OCI-LY1 (cell line): Measurements from ENCODE around the gene CCDC47.

Source experiments
- EZH2 ChIP-seq: fragments of 200-600 bp; sonication (generic), shearing (Covaris generic); IDR thresholded peaks from 2 replicates; pipeline ENCODE4 v1.8.0; 2017; ENCODE audit warnings: borderline replicate concordance, mixed run types, mild to moderate bottlenecking, antibody characterized with exemption, low read length, moderate library complexity, mixed read lengths
- TF ChIP-seq, protein P1 (sequence below): fragments of 200-600 bp; sonication (generic), shearing (Covaris generic); IDR thresholded peaks from 2 replicates; pipeline ENCODE4 v1.5.1; 2017; ENCODE audit warnings: mild to moderate bottlenecking, antibody characterized with exemption, low read length, moderate library complexity, mixed read lengths

- no peak for TF ChIP-seq EZH2
- TF ChIP-seq, protein P1, sequence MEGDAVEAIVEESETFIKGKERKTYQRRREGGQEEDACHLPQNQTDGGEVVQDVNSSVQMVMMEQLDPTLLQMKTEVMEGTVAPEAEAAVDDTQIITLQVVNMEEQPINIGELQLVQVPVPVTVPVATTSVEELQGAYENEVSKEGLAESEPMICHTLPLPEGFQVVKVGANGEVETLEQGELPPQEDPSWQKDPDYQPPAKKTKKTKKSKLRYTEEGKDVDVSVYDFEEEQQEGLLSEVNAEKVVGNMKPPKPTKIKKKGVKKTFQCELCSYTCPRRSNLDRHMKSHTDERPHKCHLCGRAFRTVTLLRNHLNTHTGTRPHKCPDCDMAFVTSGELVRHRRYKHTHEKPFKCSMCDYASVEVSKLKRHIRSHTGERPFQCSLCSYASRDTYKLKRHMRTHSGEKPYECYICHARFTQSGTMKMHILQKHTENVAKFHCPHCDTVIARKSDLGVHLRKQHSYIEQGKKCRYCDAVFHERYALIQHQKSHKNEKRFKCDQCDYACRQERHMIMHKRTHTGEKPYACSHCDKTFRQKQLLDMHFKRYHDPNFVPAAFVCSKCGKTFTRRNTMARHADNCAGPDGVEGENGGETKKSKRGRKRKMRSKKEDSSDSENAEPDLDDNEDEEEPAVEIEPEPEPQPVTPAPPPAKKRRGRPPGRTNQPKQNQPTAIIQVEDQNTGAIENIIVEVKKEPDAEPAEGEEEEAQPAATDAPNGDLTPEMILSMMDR: peak; percentile 19; the same call in 1 of the 2 replicates
Observed at GRCh38 chr17:63700528-63701455, 72.6 kb downstream of the CCDC47 start.
